ENCODE data around the gene SCTR. TPM values are rescaled to one million over a fixed set of nuclear protein-coding genes. Genes with fewer than 3 reads are reported as not detected.

The SCTR gene
- total and polyA plus RNA-seq, 10 donors, result 0.39 to 0.54 (median 0.47) TPM; not detected in 6

GRCh38 chr2:119491776-119492525 lies 32.3 kb downstream of the SCTR start:
- Histone ChIP-seq H3K4me3 (no peak overlapping the region), H3K36me3 (no peaks in the 10 kb centered on the region), H3K27ac (no peak overlapping the region), H3K4me1 (peaks cover 0 to 9% (median 0%) of the 10 kb centered on the region in 6 donors), H3K27me3 (replicated peaks in 1 of 7) (peaks cover 0 to 43% (median 4%) of the 10 kb centered on the region in 7 donors), H3K9me3 (no peaks in the 10 kb centered on the region)
- no peak for DNase-seq
- 69 to 89% (median 80%) methylated on average over 5 of the region's 5 CpGs for WGBS, 5 donors
- intact Hi-C loops (cut with DNase I; ENCODE audit: low total_unique reads), result no loop called here
- TF ChIP-seq, protein P1, sequence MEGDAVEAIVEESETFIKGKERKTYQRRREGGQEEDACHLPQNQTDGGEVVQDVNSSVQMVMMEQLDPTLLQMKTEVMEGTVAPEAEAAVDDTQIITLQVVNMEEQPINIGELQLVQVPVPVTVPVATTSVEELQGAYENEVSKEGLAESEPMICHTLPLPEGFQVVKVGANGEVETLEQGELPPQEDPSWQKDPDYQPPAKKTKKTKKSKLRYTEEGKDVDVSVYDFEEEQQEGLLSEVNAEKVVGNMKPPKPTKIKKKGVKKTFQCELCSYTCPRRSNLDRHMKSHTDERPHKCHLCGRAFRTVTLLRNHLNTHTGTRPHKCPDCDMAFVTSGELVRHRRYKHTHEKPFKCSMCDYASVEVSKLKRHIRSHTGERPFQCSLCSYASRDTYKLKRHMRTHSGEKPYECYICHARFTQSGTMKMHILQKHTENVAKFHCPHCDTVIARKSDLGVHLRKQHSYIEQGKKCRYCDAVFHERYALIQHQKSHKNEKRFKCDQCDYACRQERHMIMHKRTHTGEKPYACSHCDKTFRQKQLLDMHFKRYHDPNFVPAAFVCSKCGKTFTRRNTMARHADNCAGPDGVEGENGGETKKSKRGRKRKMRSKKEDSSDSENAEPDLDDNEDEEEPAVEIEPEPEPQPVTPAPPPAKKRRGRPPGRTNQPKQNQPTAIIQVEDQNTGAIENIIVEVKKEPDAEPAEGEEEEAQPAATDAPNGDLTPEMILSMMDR (IDR thresholded peaks at IDR 0.05 in 8 of 11, conservative IDR thresholded peaks at IDR 0.05 in 3 of 11), result no peak
- no peak for TF ChIP-seq POLR2AphosphoS5 (IDR thresholded peaks at IDR 0.05)
- TF ChIP-seq POLR2A (IDR thresholded peaks at IDR 0.05), result no peak

DNA sequence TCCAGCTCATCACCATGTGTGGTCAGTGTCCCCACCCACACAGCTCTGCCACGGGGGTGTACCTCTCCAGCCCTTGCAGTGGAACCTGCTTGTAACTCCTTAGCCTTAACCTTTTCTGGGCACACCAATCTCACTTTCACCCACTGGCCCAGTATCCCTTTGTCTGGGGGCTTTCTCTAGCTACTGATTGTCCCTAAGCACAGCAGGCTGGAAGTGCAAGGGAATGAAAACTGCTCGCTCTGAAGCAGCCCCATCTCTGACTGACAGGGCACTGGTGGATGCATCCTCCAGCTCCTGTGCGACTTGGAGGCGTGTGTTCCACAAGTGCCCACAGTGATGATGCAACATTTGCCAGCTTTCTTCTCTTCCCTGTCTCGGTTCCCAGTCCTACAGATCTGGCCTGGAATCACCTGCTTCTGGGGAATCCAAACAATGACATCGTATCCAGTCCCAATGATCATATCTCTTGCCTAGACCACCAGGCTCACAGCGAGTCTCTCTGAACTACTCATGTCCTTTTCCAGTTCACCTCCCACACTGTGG lies 33.6 kb downstream of the SCTR start:
- Histone ChIP-seq H3K36me3 (no peaks in the 10 kb centered on the region), H3K27ac (no peak overlapping the region), H3K9me3 (no peaks in the 10 kb centered on the region), H3K4me3 (no peak overlapping the region), H3K4me1 (peaks cover 0 to 13% (median 0%) of the 10 kb centered on the region in 6 donors), H3K27me3 (replicated peaks in 1 of 7) (peaks cover 0 to 36% (median 4%) of the 10 kb centered on the region in 7 donors)
- WGBS, 5 donors, result 78 to 90% (median 82%) methylated on average over 6 to 7 of the region's 7 CpGs
- no peak for DNase-seq
- intact Hi-C loops (cut with DNase I; ENCODE audit: low total_unique reads), result no loop called here
- TF ChIP-seq POLR2A (IDR thresholded peaks at IDR 0.05), result no peak
- TF ChIP-seq, protein P1 (IDR thresholded peaks at IDR 0.05 in 8 of 11, conservative IDR thresholded peaks at IDR 0.05 in 3 of 11), result no peak
- no peak for TF ChIP-seq POLR2AphosphoS5 (IDR thresholded peaks at IDR 0.05)

GRCh38 chr2:119490106-119490505 lies 34.2 kb downstream of the SCTR start:
- TF ChIP-seq, protein P1 (IDR thresholded peaks at IDR 0.05 in 8 of 11, conservative IDR thresholded peaks at IDR 0.05 in 3 of 11), result no peak
- TF ChIP-seq POLR2AphosphoS5 (IDR thresholded peaks at IDR 0.05) (no peak), POLR2A (IDR thresholded peaks at IDR 0.05) (no peak)
- no peak overlapping the region for H3K27ac ChIP-seq
- intact Hi-C loops (cut with DNase I; ENCODE audit: low total_unique reads), result no loop called here

More at GRCh38 chr2:119490106-119490505, 34.2 kb downstream of the SCTR start:
- Histone ChIP-seq H3K36me3 (no peaks in the 10 kb centered on the region), H3K27me3 (replicated peaks in 1 of 7) (peaks cover 0 to 37% (median 4%) of the 10 kb centered on the region in 7 donors), H3K4me1 (peaks cover 0 to 13% (median 0%) of the 10 kb centered on the region in 6 donors), H3K9me3 (no peaks in the 10 kb centered on the region), H3K4me3 (no peak overlapping the region)
- WGBS, 5 donors, result 78 to 94% (median 89%) methylated on average over 8 of the region's 8 CpGs
- DNase-seq, result no peak
